Vagina (tissue), 2 donors: ENCODE measurements around the gene HNRNPC.

ENCODE experiments used
- POLR2A ChIP-seq, 2 donors: fragments of 450-650 bp; IDR thresholded peaks; one replicate each; pipeline ENCODE4 v1.6.1; 2017; ENCODE audit warnings: antibody characterized with exemption in 2 of 2, mild to moderate bottlenecking in 2 of 2, moderate library complexity in 2 of 2
- POLR2AphosphoS5 ChIP-seq, 2 donors: sonication (generic); formaldehyde crosslinking; IDR thresholded peaks; one replicate each; pipeline ENCODE4 v1.9.0; 2017; ENCODE audit warnings: antibody characterized with exemption in 2 of 2, mild to moderate bottlenecking in 2 of 2, low read depth in 1 of 2; ENCODE audit not compliant: insufficient read depth in 1 of 2
- TF ChIP-seq, protein P1 (sequence below), 3 experiments: fragments of 450-650 bp in 2 of 3; fragments of 200-600 bp in 1 of 3; sonication (generic) in 1 of 3; IDR thresholded peaks; one replicate each; pipeline ENCODE4 v1.5.1; 2017 to 2019; ENCODE audit warnings: antibody characterized with exemption in 3 of 3, mild to moderate bottlenecking in 2 of 3, moderate library complexity in 2 of 3

DNA sequence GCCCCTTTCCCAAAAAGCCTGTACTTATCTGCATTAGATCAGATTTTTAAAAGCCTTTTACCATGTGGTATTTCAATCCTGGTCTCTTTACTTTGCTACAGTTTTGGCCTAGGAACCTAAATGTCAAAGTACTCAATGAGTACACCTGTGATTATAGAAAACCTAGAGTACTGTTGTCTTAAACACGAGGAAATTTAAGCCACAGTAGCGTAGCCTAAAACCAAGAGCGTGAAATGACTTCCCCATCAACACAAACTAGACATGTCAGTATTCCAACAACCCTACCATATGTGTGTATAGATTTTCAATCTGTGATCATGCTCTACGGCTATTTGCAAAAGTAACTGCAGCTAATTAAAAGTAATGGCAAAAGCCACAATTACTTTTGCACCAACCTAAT lies 60.7 kb downstream of the HNRNPC start:
- TF ChIP-seq, protein P1, sequence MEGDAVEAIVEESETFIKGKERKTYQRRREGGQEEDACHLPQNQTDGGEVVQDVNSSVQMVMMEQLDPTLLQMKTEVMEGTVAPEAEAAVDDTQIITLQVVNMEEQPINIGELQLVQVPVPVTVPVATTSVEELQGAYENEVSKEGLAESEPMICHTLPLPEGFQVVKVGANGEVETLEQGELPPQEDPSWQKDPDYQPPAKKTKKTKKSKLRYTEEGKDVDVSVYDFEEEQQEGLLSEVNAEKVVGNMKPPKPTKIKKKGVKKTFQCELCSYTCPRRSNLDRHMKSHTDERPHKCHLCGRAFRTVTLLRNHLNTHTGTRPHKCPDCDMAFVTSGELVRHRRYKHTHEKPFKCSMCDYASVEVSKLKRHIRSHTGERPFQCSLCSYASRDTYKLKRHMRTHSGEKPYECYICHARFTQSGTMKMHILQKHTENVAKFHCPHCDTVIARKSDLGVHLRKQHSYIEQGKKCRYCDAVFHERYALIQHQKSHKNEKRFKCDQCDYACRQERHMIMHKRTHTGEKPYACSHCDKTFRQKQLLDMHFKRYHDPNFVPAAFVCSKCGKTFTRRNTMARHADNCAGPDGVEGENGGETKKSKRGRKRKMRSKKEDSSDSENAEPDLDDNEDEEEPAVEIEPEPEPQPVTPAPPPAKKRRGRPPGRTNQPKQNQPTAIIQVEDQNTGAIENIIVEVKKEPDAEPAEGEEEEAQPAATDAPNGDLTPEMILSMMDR (IDR thresholded peaks at IDR 0.05) = no peak
- TF ChIP-seq POLR2A (IDR thresholded peaks at IDR 0.05) (no peak), POLR2AphosphoS5 (IDR thresholded peaks at IDR 0.05; ENCODE audit: insufficient read depth in 1 of 2, low read depth in 1 of 2) (no peak)
